Fibroblast of lung (primary cell): ENCODE measurements around the gene ATP7A. TPM values are rescaled to one million over a fixed set of nuclear protein-coding genes. Genes with fewer than 3 reads are reported as not detected.

ENCODE experiments used
- DNase-seq, 2 donors: peaks; one replicate each; pipeline versions ENCODE4 v3.0.0 to v3.0.0-alpha.2; 2010; ENCODE audit warnings: low read depth in 2 of 2
- H2AFZ ChIP-seq: 2 replicates; pipeline ENCODE4 v1.5.1; 2012; ENCODE audit warnings: low read length, control low read depth, inconsistent platforms
- H3K27ac ChIP-seq: 2 replicates; pipeline ENCODE4 v1.5.1; 2011; ENCODE audit warnings: low read length, control low read depth; ENCODE audit not compliant: insufficient read depth
- H3K27me3 ChIP-seq: 2 replicates; pipeline ENCODE4 v1.5.1; 2011; ENCODE audit warnings: mild to moderate bottlenecking, low read length; ENCODE audit not compliant: control insufficient read depth, insufficient read depth
- H3K36me3 ChIP-seq: 2 replicates; pipeline ENCODE4 v1.5.1; 2011; ENCODE audit warnings: low read length; ENCODE audit not compliant: control insufficient read depth, insufficient read depth
- H3K4me1 ChIP-seq: 2 replicates; pipeline ENCODE4 v1.5.1; 2011; ENCODE audit warnings: low read length; ENCODE audit not compliant: control insufficient read depth, insufficient read depth; ENCODE audit errors: extremely low read depth
- H3K4me2 ChIP-seq: 2 replicates; pipeline ENCODE4 v1.5.1; 2011; ENCODE audit warnings: low read length, control low read depth; ENCODE audit not compliant: insufficient read depth; ENCODE audit errors: extremely low read depth
- H3K4me3 ChIP-seq, 4 experiments: fragments of 200-600 bp in 1 of 4; sonication (generic) in 1 of 4; replicated peaks in 1 of 4; 2 replicates each; pipeline ENCODE4 v1.5.1; 2011 to 2016; ENCODE audit warnings: low read length in 4 of 4, low read depth in 3 of 4, mild to moderate bottlenecking in 3 of 4, control low read depth in 2 of 4, inconsistent platforms in 1 of 4, mixed read lengths in 1 of 4; ENCODE audit not compliant: insufficient read depth in 1 of 4; ENCODE audit errors: control extremely low read depth in 1 of 4
- H3K79me2 ChIP-seq: 2 replicates; pipeline ENCODE4 v1.5.1; 2012; ENCODE audit warnings: mild to moderate bottlenecking, low read length, inconsistent platforms; ENCODE audit not compliant: control insufficient read depth, insufficient read depth
- H3K9ac ChIP-seq: 2 replicates; pipeline ENCODE4 v1.5.1; 2011; ENCODE audit warnings: mild to moderate bottlenecking, low read length, control low read depth; ENCODE audit not compliant: insufficient read depth
- H3K9me3 ChIP-seq: 2 replicates; pipeline ENCODE4 v1.5.1; 2012; ENCODE audit warnings: low read depth, low read length; ENCODE audit not compliant: control insufficient read depth, insufficient read depth
- H4K20me1 ChIP-seq: 2 replicates; pipeline ENCODE4 v1.5.1; 2011; ENCODE audit warnings: low read length; ENCODE audit not compliant: control insufficient read depth, insufficient read depth; ENCODE audit errors: extremely low read depth
- EZH2 ChIP-seq: IDR thresholded peaks from 2 replicates; pipeline ENCODE4 v1.5.1; 2012; ENCODE audit warnings: low read length, control low read depth, mild to moderate bottlenecking; ENCODE audit errors: missing control alignments
- polyA plus RNA-seq, 2 donors: library from polyadenylated mRNA; depleted of rRNA in 1 of 2; stranded (reverse) in 1 of 2; unstranded in 1 of 2; fragments of >200 nt; gene quantifications; 2 replicates each; pipeline ENCODE4 v1.2.1, GENCODE V29; 2011 to 2012; ENCODE audit warnings: missing spikeins in 1 of 2
- total RNA-seq: library from RNA; depleted of rRNA; stranded (reverse); fragments of >200 nt; gene quantifications from 2 replicates; pipeline ENCODE4 v1.2.1, GENCODE V29; 2014
- TF ChIP-seq, protein P1 (sequence below), 2 donors: IDR thresholded peaks in 1 of 2; conservative IDR thresholded peaks in 1 of 2; 1 replicate in 1 of 2; 2 replicates in 1 of 2; pipeline ENCODE4 v1.5.1; 2011 to 2012; ENCODE audit warnings: low read length in 2 of 2, control low read depth in 1 of 2, inconsistent platforms in 1 of 2, low read depth in 1 of 2, mild to moderate bottlenecking in 1 of 2

The ATP7A gene
- total and polyA plus RNA-seq, 2 donors (not counting 1 experiment from before 2014, with no cell fraction given): 12.2 to 18.3 TPM

DNA sequence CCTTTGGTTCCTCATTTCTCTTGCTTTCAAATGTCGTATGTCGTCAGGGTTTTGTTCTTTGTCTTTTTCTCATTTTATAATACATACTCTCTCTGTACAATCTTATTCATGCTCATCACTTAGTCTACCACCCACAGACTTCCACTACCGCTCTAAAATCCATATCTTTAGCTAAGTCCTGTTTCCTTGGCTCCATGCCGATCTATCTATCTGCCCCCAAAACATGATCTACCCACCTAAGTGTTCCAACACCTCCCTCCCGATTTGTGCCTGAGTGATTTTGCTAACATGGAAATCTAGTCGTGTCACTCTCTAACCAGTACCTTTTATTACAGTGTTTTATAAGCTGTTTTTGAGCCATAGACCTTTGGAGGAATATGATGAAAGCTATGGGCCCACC, 124.6 kb downstream of the ATP7A start:
- no peak for TF ChIP-seq EZH2
- TF ChIP-seq, protein P1, sequence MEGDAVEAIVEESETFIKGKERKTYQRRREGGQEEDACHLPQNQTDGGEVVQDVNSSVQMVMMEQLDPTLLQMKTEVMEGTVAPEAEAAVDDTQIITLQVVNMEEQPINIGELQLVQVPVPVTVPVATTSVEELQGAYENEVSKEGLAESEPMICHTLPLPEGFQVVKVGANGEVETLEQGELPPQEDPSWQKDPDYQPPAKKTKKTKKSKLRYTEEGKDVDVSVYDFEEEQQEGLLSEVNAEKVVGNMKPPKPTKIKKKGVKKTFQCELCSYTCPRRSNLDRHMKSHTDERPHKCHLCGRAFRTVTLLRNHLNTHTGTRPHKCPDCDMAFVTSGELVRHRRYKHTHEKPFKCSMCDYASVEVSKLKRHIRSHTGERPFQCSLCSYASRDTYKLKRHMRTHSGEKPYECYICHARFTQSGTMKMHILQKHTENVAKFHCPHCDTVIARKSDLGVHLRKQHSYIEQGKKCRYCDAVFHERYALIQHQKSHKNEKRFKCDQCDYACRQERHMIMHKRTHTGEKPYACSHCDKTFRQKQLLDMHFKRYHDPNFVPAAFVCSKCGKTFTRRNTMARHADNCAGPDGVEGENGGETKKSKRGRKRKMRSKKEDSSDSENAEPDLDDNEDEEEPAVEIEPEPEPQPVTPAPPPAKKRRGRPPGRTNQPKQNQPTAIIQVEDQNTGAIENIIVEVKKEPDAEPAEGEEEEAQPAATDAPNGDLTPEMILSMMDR (conservative IDR thresholded peaks at IDR 0.05 in 1 of 2, IDR thresholded peaks at IDR 0.05 in 1 of 2; ENCODE audit: low read depth in 1 of 2, low read length in 2 of 2): no peak
- Histone ChIP-seq H3K36me3 (no peaks in the 10 kb centered on the region), H3K9me3 (no peaks in the 10 kb centered on the region), H3K4me2 (no peak overlapping the region), H3K79me2 (no peaks in the 10 kb centered on the region), H3K27ac (no peak overlapping the region), H3K4me1 (no peaks in the 10 kb centered on the region), H3K27me3 (no peaks in the 10 kb centered on the region), H3K9ac (no peak overlapping the region), H2AFZ (no peak overlapping the region), H3K4me3 (no peak overlapping the region), H4K20me1 (no peaks in the 10 kb centered on the region)
- no peak for DNase-seq

DNA sequence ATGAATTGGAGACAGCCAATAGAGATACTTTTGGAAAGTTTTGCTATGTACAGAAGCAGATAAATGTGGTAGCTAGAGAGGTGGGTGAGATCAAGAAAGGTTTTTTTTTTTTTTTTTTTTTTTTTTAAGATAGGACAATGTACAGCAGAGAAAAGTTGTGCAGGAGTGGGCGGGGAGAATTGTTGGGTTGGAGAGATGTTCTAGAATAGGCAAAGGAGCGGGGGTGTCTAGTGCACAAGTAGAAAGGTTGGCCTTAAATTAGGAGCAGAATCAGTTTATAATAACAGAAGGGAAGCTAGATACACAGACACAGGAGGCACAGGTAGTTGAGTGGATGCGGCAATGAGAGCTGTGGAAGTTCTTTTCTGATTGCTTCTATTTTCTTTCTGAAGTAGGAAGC, 127.4 kb downstream of the ATP7A start:
- no peak overlapping the region for H3K4me3 ChIP-seq
- no peaks in the 10 kb centered on the region for H3K79me2 ChIP-seq
- H3K27ac ChIP-seq: no peak overlapping the region
- no peaks in the 10 kb centered on the region for H3K36me3 ChIP-seq
- no peaks in the 10 kb centered on the region for H4K20me1 ChIP-seq
- TF ChIP-seq, protein P1 (conservative IDR thresholded peaks at IDR 0.05 in 1 of 2, IDR thresholded peaks at IDR 0.05 in 1 of 2; ENCODE audit: low read depth in 1 of 2, low read length in 2 of 2): no peak
- no peak for TF ChIP-seq EZH2
- no peaks in the 10 kb centered on the region for H3K9me3 ChIP-seq
- no peak overlapping the region for H2AFZ ChIP-seq
- H3K4me2 ChIP-seq: no peak overlapping the region
- no peak for DNase-seq
- no peaks in the 10 kb centered on the region for H3K4me1 ChIP-seq
- no peak overlapping the region for H3K9ac ChIP-seq
- H3K27me3 ChIP-seq: no peaks in the 10 kb centered on the region

DNA sequence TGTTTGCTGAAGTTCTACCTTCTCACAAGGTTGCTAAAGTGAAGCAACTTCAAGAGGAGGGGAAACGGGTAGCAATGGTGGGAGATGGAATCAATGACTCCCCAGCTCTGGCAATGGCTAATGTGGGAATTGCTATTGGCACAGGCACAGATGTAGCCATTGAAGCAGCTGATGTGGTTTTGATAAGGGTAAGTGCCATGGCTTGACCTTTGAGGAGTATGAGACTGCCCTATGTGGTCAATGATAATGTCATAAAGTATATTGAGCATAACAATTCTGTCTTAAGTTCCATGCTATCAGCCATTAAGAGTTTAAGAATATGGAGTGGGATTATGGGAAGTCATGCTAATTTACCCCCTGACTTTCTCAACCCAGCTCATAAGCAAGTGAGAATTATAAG, 132.1 kb downstream of the ATP7A start:
- H3K4me1 ChIP-seq: no peaks in the 10 kb centered on the region
- TF ChIP-seq EZH2: no peak
- TF ChIP-seq, protein P1 (conservative IDR thresholded peaks at IDR 0.05 in 1 of 2, IDR thresholded peaks at IDR 0.05 in 1 of 2; ENCODE audit: low read depth in 1 of 2, low read length in 2 of 2): no peak
- no peak overlapping the region for H3K27ac ChIP-seq
- no peak overlapping the region for H3K4me2 ChIP-seq
- no peak overlapping the region for H3K9ac ChIP-seq
- no peaks in the 10 kb centered on the region for H3K9me3 ChIP-seq
- no peaks in the 10 kb centered on the region for H3K27me3 ChIP-seq
- no peaks in the 10 kb centered on the region for H4K20me1 ChIP-seq
- no peak overlapping the region for H2AFZ ChIP-seq
- H3K4me3 ChIP-seq: no peak overlapping the region
- no peaks in the 10 kb centered on the region for H3K79me2 ChIP-seq
- H3K36me3 ChIP-seq: no peaks in the 10 kb centered on the region
- no peak for DNase-seq
